Dendritic cell treated with granulocyte-macrophage colony-stimulating factor and Interleukin-4, amounts not matched to agents 40 ng/mL and 50 ng/mL, for 4 days (primary cell): ENCODE measurements around the gene HSPB9.

Experiments used
- H3K27ac Mint-ChIP-seq: one replicate; pipeline ENCODE4 v1.8.0; 2022; ENCODE audit warnings: mild to moderate bottlenecking, mixed read lengths
- H3K27me3 Mint-ChIP-seq: one replicate; pipeline ENCODE4 v1.8.0; 2022; ENCODE audit warnings: mild to moderate bottlenecking, mixed read lengths
- H3K36me3 Mint-ChIP-seq: one replicate; pipeline ENCODE4 v1.8.0; 2022; ENCODE audit warnings: low read depth, mixed read lengths
- H3K4me1 Mint-ChIP-seq: one replicate; pipeline ENCODE4 v1.8.0; 2022; ENCODE audit warnings: low read depth, mixed read lengths
- H3K4me3 Mint-ChIP-seq: one replicate; pipeline ENCODE4 v1.8.0; 2022; ENCODE audit warnings: mild to moderate bottlenecking, moderate library complexity, mixed read lengths
- H3K9me3 Mint-ChIP-seq: one replicate; pipeline ENCODE4 v1.8.0; 2022; ENCODE audit warnings: mixed read lengths
- intact Hi-C: fragments of 100-400 bp; cut with micrococcal nuclease; formaldehyde crosslinking; loops from one replicate; pipeline ENCODE4 v1.15.0; 2022

Gene HSPB9, protein sequence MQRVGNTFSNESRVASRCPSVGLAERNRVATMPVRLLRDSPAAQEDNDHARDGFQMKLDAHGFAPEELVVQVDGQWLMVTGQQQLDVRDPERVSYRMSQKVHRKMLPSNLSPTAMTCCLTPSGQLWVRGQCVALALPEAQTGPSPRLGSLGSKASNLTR

DNA sequence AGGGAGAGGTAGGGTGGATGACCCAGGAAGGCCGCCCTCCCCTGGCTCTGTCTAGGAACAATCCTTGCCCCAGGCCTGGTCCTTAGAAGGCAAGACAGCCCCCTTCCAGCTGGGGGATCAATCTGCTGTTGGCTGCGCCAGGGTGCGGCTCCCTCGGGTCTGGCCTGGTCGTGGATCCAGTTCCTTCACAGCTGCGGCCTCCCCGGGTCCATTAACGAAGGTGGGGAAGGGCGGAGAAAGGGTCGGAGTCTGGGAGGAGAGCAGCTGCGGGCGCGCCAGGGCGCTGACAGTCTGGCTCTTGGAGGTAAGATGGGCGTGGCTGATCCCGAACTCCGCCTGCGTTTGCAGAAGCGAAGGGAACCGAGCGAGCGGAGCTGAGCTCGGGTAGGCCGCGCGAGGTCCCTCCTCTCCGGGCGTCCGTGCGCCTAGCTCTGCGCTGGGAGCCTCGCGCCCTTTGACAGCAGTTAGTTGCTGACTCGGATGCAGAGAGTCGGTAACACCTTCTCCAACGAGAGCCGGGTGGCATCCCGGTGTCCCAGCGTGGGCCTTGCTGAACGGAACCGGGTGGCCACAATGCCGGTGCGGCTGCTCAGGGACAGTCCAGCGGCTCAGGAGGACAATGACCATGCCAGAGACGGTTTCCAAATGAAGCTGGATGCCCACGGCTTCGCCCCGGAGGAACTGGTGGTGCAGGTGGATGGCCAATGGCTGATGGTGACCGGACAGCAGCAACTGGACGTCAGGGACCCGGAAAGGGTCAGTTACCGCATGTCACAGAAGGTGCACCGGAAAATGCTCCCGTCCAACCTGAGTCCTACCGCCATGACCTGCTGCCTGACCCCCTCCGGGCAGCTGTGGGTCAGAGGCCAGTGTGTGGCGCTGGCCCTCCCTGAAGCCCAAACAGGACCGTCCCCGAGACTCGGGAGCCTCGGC, at the start of gene HSPB9:
Gene HSPB9 (plus strand): TSS at position 434 of the 933 bp plus-strand sequence. CDS start 47 bp downstream, at position 481.
- peaks cover 81% of the 10 kb centered on the region for H3K36me3 Mint-ChIP-seq
- intact Hi-C loops: no loop called here
- H3K4me1 Mint-ChIP-seq: peaks cover 36% of the 10 kb centered on the region
- no peaks in the 10 kb centered on the region for H3K27me3 Mint-ChIP-seq
- no peaks in the 10 kb centered on the region for H3K9me3 Mint-ChIP-seq
- H3K4me3 Mint-ChIP-seq: no peak within 1 kb of the TSS
- peak within 1 kb of the TSS; percentile 72 for H3K27ac Mint-ChIP-seq

DNA sequence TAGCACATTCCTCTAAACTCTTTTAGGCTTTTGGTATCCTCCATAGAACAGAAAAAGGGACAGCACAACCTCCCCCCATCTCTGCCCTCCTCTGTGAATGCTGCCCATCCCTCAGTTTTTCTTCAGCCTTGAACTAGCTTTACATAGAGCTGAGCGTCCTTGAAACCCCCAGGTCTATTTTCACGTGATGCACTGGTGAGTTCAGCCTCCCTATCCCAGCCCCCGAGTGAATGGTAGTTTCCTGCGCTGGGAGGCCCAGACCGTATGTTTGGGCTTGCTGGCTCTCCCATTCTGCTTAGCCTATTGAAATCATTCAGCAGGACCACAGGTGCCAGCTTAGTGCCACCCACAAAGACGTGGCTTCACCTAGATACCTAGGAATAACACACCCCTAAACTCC, 46.8 kb upstream of the HSPB9 start:
- Mint-ChIP-seq H3K36me3 (no peaks in the 10 kb centered on the region), H3K27ac (no peak overlapping the region), H3K4me1 (peaks cover 15% of the 10 kb centered on the region), H3K4me3 (no peak overlapping the region), H3K9me3 (no peaks in the 10 kb centered on the region), H3K27me3 (peaks cover 34% of the 10 kb centered on the region)
- intact Hi-C loops: no loop called here

DNA sequence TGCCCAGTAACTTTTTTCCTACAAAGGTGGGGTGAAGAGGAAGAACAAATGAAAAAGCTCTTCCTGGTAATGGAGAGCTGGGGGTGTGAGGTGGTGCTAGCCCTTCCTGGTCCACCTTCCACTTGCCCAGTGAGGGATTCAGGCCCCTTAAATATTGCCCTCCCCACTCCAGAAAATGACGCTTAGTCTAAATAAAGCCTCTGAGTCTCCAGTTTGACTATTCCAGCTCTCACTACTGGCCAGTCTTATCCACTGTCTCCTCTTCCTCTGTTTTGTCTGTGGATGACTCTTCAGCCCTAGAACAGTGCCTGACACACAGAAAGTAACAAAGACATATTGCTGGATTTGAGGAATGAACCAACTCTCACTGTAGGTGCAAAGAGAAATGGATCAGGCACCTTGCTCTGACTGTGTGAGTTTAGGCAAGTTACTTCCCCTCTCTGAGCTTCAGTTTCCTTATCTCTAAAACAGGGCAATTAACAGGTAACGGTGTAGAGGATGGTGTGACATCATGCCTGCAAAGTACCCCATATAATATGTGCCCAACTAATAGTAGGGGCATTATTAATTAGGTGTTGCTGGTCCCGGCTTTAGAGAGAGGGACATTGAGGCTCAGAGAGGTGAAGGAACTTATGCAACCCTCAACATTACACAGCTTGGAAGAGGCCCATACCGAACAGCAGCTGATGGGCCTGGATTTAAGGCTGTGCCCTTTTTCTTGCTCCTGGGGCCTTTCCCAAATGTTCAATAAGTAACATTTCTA, 45.6 kb upstream of the HSPB9 start:
- Mint-ChIP-seq H3K27ac (no peak overlapping the region), H3K27me3 (peaks cover 22% of the 10 kb centered on the region), H3K4me1 (peaks cover 7% of the 10 kb centered on the region), H3K9me3 (no peaks in the 10 kb centered on the region), H3K4me3 (no peak overlapping the region), H3K36me3 (no peaks in the 10 kb centered on the region)
- intact Hi-C loops: no loop called here

DNA sequence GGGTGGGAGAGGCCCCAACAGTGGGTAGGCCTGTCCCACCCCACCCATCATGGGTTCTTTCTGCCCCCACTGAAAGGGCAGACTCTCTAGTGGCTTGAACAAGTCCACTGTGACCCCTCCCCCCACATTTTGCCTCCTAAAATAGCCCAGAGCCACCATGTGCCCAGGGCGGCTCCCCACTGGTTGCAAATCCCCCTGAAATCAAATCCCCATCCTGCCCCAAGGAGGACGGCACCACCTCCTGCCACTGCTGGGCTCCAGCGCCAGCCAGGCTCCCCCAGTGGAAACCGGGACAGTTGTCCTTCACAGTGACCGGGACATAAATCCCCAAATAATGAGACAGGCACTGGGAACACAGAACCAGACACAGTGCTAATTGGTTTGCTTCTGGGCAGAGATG, 44.8 kb upstream of the HSPB9 start:
- intact Hi-C loops: no loop called here
- no peak overlapping the region for H3K27ac Mint-ChIP-seq
- no peaks in the 10 kb centered on the region for H3K36me3 Mint-ChIP-seq
- peaks cover 8% of the 10 kb centered on the region for H3K4me1 Mint-ChIP-seq
- H3K9me3 Mint-ChIP-seq: no peaks in the 10 kb centered on the region
- H3K27me3 Mint-ChIP-seq: peaks cover 22% of the 10 kb centered on the region
- H3K4me3 Mint-ChIP-seq: no peak overlapping the region

DNA sequence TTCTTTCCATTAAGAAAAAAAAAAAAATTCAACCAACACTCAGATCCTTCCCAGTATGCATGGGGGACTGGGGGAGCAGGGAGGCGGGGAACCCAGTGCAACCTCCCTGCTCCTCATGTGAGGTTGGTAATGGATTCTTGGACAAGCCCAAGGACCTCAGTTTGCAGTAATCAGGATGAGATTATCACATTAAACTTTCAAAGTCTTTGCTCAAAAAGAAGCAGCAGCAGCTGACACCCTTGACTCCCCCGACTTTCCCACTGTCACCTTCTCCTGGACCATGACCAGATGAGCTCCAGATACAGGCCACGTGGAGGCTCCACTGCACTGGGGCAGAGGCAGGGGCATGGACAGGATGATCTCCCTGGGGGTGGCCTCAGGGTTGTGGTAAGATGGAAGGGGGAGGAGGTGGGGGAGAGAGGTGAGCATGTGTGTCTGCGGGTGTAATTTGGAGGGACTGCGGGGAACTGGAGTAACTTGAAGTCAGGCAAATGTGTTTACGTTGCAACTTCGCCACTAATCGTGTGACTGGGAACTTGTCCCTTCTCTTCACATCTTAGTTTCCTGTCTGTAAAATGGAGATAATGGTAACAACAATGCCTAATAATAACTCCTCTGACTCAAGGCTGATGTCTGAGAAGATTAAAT, 44.1 kb upstream of the HSPB9 start:
- peaks cover 4% of the 10 kb centered on the region for H3K4me1 Mint-ChIP-seq
- no peaks in the 10 kb centered on the region for H3K36me3 Mint-ChIP-seq
- intact Hi-C loops: no loop called here
- no peak overlapping the region for H3K27ac Mint-ChIP-seq
- no peak overlapping the region for H3K4me3 Mint-ChIP-seq
- no peaks in the 10 kb centered on the region for H3K9me3 Mint-ChIP-seq
- H3K27me3 Mint-ChIP-seq: peaks cover 15% of the 10 kb centered on the region

DNA sequence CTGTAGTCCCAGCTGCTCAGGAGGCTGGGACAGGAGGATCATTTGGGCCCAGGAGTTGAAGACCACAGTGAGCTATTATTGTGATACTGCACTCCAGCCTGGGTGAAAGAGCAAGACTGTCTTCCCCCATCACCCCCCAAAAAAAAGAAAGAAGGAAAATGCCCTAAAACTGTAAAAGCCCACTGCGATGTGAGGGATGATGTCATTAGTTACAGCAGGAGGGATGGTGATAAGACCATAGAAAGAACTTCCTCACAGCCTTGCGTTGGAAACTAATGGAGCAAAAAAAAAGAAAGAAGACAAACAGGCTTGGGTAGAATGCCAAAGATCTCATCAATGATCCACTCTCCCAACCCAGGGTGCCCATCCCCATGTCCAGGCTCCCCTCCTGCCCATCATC, 43.1 kb upstream of the HSPB9 start:
- H3K27ac Mint-ChIP-seq: no peak overlapping the region
- H3K9me3 Mint-ChIP-seq: no peaks in the 10 kb centered on the region
- H3K4me1 Mint-ChIP-seq: peaks cover 4% of the 10 kb centered on the region
- intact Hi-C loops: no loop called here
- peaks cover 9% of the 10 kb centered on the region for H3K27me3 Mint-ChIP-seq
- no peak overlapping the region for H3K4me3 Mint-ChIP-seq
- H3K36me3 Mint-ChIP-seq: no peaks in the 10 kb centered on the region

DNA sequence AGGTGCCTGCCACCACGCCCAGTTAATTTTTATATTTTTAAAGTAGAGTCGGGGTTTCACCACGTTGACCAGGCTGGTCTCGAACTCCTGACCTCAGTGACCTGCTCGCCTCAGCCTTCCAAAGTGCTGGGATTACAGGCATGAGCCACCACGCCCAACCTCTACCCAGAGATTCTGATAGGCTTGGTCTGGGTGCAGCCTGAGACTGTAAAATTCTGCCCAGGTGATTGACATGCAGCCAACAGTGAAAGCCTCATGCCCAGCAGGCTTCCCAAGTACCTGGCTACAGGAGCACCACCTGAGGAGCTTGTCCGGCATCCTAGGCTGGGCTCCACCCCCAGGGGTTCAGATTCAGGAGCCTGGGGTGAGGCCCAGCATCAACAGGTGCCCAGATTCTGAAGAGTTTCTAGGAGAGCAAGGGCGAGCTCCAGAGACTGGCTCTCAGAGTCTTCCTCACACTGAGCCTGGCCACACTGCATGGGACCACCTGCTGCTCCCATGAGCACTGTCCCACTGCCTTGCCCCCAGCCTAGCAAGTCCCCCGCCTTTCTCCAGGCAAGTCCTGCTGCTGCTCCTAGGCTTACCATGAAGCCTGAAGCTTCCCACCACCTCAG, 41.0 kb upstream of the HSPB9 start:
- Mint-ChIP-seq H3K27ac (no peak overlapping the region), H3K9me3 (no peaks in the 10 kb centered on the region), H3K36me3 (no peaks in the 10 kb centered on the region), H3K4me3 (no peak overlapping the region), H3K4me1 (peaks cover 4% of the 10 kb centered on the region), H3K27me3 (peaks cover 9% of the 10 kb centered on the region)
- intact Hi-C loops: no loop called here

DNA sequence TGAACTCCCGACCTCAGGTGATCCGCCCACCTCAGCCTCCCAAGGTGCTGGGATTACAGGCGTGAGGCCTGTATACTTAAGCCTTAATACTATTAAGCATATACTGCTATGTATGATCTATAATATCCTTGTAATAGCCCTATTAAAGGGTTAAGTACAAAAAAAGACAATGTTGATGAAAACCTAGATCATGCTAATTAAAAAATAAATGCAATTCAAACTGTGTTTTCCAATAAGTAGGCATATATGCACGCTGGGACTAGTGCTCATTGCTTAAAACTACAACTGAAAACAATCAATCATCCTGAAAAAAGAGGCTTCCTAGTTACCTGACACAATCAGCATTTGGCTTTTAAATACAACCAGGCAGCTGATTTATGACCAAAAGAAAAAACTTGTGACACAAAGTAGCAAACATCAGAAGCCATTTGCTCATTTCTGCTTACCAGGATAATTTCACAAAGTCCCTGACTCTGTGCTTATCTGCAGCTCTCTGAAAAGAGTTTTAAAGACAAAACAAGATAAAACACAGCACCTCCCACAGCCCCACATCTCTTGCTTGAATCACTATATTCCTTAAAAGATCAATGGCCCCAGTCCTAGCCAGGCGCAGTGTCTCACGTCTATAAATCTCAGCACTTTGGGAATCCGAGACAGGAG, 35.4 kb upstream of the HSPB9 start:
- H3K4me3 Mint-ChIP-seq: no peak overlapping the region
- peaks cover 10% of the 10 kb centered on the region for H3K27me3 Mint-ChIP-seq
- peaks cover 14% of the 10 kb centered on the region for H3K4me1 Mint-ChIP-seq
- H3K9me3 Mint-ChIP-seq: no peaks in the 10 kb centered on the region
- H3K27ac Mint-ChIP-seq: no peak overlapping the region
- no peaks in the 10 kb centered on the region for H3K36me3 Mint-ChIP-seq
- intact Hi-C loops: no loop called here

DNA sequence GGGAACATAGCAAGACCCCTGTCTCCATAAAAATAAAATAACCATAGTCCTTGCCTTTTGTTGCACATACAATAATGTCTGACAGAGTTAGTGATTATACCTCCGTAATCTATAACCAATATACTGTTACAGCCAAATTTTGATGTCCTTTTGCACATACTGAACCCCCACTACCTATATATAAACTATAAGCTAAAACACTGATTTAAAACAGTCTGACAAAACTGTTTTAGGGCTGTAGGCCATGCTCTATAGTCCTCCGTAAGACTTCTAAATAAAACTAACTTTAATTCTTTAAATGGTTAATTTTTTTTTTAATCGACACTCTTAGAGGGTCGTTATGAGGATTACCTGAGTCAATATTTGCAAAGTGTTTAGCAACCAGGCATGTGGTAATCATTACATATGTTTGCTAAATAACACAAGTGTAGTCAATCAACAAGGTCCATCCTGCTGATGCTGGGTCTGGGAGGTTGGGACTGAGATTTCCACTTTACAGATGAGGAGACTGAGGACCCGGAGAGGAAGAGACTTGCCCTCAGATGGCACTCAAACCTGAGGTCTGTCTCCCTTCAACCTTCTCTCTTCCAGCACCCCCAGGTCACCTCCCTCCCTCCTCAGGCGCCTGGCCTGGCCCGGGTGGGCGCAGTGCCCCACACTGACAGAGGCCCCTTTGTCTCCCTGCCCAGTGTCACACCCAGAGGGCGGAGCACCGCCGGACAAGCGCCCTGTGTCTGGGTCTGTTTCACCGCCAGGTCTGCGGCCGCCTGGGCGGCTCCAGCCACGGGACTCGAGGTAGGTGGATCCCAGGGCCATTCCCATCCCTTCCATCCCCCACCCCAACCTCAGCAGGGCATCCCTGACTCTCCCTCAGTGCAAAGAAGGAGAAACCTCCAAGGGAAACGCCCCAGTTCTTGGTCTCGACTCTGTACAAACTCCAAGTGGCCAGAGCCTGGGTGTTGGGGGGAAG, 34.6 kb upstream of the HSPB9 start:
- H3K36me3 Mint-ChIP-seq: no peaks in the 10 kb centered on the region
- peaks cover 7% of the 10 kb centered on the region for H3K27me3 Mint-ChIP-seq
- intact Hi-C loops: no loop called here
- no peak overlapping the region for H3K27ac Mint-ChIP-seq
- peaks cover 17% of the 10 kb centered on the region for H3K4me1 Mint-ChIP-seq
- no peak overlapping the region for H3K4me3 Mint-ChIP-seq
- no peaks in the 10 kb centered on the region for H3K9me3 Mint-ChIP-seq

DNA sequence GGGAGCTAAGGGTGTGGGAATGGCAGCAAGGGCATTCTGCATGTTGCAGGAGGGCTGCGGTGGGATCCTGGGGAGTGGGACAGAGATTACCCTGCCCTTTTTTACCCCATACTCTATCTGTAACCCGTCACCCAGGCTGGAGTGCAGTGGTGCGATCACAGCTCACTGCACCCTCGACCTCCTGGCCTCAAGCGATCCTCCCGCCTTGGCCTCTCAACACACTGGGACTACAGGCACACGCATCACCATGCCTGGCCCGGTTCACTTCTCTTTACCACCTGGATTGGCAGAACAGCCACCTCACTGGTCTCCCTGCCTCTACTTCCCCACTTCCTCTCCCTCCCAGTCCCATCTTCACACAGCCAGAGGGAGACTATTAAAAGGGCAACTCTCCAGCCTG, 33.9 kb upstream of the HSPB9 start:
- no peaks in the 10 kb centered on the region for H3K9me3 Mint-ChIP-seq
- peaks cover 7% of the 10 kb centered on the region for H3K27me3 Mint-ChIP-seq
- H3K4me1 Mint-ChIP-seq: peaks cover 21% of the 10 kb centered on the region
- no peaks in the 10 kb centered on the region for H3K36me3 Mint-ChIP-seq
- no peak overlapping the region for H3K27ac Mint-ChIP-seq
- no peak overlapping the region for H3K4me3 Mint-ChIP-seq
- intact Hi-C loops: no loop called here

DNA sequence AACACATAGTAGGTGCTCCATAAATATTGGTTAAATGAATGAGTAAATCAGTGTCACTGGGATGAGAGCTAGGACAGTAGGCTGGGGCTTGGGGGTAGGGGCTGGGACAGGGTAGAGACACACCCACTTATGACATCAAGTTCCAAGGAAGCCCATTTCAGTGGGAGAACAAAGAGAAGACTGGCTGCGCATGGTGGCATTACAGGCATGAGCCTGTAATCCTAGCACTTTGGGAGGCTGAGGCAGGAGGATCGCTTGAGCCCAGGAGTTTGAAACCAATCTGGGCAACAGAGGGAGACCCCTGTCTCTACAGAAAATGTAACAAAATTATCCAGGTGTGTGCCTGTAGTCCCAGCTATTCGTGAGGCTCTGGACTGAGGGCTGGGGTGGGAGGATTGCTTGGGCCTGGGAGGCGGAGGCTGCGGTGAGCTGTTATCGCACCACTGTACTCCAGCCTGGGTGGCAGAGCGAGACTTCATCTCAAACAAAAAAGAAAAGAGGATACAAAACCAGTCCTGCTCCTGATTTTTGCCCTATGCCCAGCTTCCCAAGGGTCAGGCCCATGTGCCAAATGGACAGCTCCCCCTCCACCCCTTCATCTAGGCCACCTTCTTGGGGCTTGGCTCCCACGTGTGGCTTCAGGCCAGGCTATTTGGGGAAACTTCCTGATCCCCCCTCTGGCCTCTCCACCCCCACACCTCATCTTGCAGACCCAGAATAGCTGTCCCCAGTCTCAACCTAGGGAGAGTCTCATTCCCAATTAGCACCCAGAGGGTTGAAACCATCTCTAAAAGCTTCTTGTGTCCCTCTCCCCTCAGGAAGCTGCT, 31.4 kb upstream of the HSPB9 start:
- H3K9me3 Mint-ChIP-seq: no peaks in the 10 kb centered on the region
- intact Hi-C loops: no loop called here

DNA sequence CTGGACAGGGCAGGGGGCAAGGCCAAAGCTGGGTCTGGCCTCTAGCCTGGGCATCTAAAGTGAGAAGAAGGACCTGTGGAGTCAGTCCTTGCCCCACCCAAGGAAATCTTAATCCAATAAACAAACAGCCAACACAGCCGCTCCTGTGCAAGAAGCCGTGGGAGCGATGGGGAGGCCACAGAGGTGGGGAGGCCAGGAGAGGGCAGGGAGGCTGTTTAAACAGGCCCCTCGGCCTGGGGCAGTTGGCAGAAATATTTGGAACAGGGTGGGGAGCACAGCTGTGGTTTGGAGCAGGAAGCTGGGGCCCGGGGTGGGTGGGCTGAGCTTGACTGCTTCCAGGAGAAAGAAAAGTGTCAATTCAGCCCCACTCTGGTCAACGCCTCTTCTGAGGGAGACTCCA, 29.7 kb upstream of the HSPB9 start:
- Mint-ChIP-seq H3K27ac (no peak overlapping the region), H3K36me3 (no peaks in the 10 kb centered on the region), H3K4me3 (no peak overlapping the region), H3K4me1 (peaks cover 32% of the 10 kb centered on the region), H3K27me3 (peaks cover 36% of the 10 kb centered on the region), H3K9me3 (no peaks in the 10 kb centered on the region)
- intact Hi-C loops: no loop called here

More for the DNA sequence above, 31.4 kb upstream of the HSPB9 start:
- Mint-ChIP-seq H3K4me3 (no peak overlapping the region), H3K27ac (peak overlapping the region; percentile 12), H3K27me3 (peaks cover 20% of the 10 kb centered on the region), H3K36me3 (no peaks in the 10 kb centered on the region), H3K4me1 (peaks cover 21% of the 10 kb centered on the region)
